ENCODE data around the gene SPTBN5. TPM values are rescaled to one million over a fixed set of nuclear protein-coding genes. Genes with fewer than 3 reads are reported as not detected.

The SPTBN5 gene
- total and polyA plus RNA-seq, 2 donors (not counting 1 experiment from before 2014, with no cell fraction given), result 0.55 to 1.4 TPM

DNA sequence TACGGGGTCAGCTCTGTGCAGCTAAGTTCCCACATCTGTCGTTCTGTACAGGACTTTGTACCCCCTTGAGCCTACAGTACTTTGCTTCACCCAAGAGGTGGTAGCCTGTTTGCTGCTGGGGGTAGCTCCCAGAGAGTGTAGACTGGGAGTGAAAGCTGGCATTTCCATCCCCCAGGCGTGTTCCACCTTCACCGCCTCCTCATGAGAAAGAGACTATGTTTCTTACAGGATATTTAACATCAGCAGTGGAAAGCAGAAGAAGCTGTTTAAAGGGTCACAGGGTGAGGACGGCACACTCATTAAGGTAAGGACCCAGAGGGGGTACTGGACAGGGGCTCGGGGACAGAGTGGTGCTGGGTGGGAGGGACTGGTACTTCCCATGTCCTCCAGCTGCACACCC, 76.1 kb downstream of the SPTBN5 start:
- no peak for DNase-seq
- Histone ChIP-seq H4K20me1 (ENCODE audit: control insufficient read depth, insufficient read depth, low read length, poor library complexity, severe bottlenecking) (no peaks in the 10 kb centered on the region), H3K36me3 (replicated peaks in 1 of 2; ENCODE audit: control extremely low read depth in 1 of 2, control insufficient read depth in 1 of 2, extremely low read depth in 1 of 2, insufficient read depth in 2 of 2, low read length in 1 of 2) (peaks cover 0 to 53% of the 10 kb centered on the region in 2 experiments), H3K27me3 (replicated peaks in 1 of 4; ENCODE audit: control extremely low read depth in 1 of 4, control insufficient read depth in 3 of 4, insufficient read depth in 4 of 4, low read length in 3 of 4) (no peaks in the 10 kb centered on the region), H3K79me2 (ENCODE audit: control insufficient read depth, insufficient read depth, low read length) (no peaks in the 10 kb centered on the region), H3K4me3 (ENCODE audit: control extremely low read depth in 1 of 5, extremely low read depth in 1 of 5, insufficient read depth in 1 of 5, low read depth in 2 of 5, low read length in 4 of 5) (no peak overlapping the region), H3K4me1 (ENCODE audit: control insufficient read depth in 2 of 2, insufficient read depth in 2 of 2, low read length in 2 of 2) (no peaks in the 10 kb centered on the region), H3K27ac (ENCODE audit: low read length in 2 of 2) (no peak overlapping the region), H3K9ac (ENCODE audit: low read length) (no peak overlapping the region), H2AFZ (ENCODE audit: insufficient read depth, low read depth, low read length, poor library complexity, severe bottlenecking) (no peak overlapping the region), H3K4me2 (replicated peaks; ENCODE audit: low read depth, low read length, poor library complexity, severe bottlenecking) (no peak overlapping the region), H3K9me3 (ENCODE audit: control extremely low read depth in 1 of 3, control insufficient read depth in 2 of 3, insufficient read depth in 1 of 3, low read length in 2 of 3) (no peaks in the 10 kb centered on the region)
- POLR2A ChIA-PET, result no interaction called here
- H3K4me1 Mint-ChIP-seq, result no peaks in the 10 kb centered on the region
- intact Hi-C loops (cut with micrococcal nuclease), result no loop called here
- no peaks in the 10 kb centered on the region for H3K9me3 Mint-ChIP-seq (ENCODE audit: insufficient read depth)
- WGBS (ENCODE audit: insufficient coverage), result no CpG with 5 or more reads among the region's 6 CpGs
- no peak for TF ChIP-seq EZH2 (IDR thresholded peaks at IDR 0.05; ENCODE audit: borderline replicate concordance, insufficient read depth, low read depth, low read length, poor library complexity, severe bottlenecking)
- no peak for TF ChIP-seq CTCF (IDR thresholded peaks at IDR 0.05)
- H3K27me3 Mint-ChIP-seq, result no peaks in the 10 kb centered on the region
- no peak for ATAC-seq (ENCODE audit: low read depth)
- no peak overlapping the region for H3K4me3 Mint-ChIP-seq
- no peak overlapping the region for H3K27ac Mint-ChIP-seq
- CTCF ChIA-PET, result interaction anchor here (1.0 to 7.1 kb wide), 3 partner anchors 9 to 87 kb away, joined by 3 to 38 read pairs (median 4); partner anchors contain the start of gene MAPKBP1

GRCh38 chr15:41817327-41817726, 76.5 kb downstream of the SPTBN5 start:
- CTCF ChIA-PET, result interaction anchor here (7.1 kb wide), 1 partner anchor 44 kb away, joined by 38 read pairs; the partner anchor contains the start of gene MAPKBP1
- H3K36me3 ChIP-seq (replicated peaks in 1 of 2; ENCODE audit: control extremely low read depth in 1 of 2, control insufficient read depth in 1 of 2, extremely low read depth in 1 of 2, insufficient read depth in 2 of 2, low read length in 1 of 2), result peaks cover 0 to 57% of the 10 kb centered on the region in 2 experiments

More at GRCh38 chr15:41817327-41817726, 76.5 kb downstream of the SPTBN5 start:
- POLR2A ChIA-PET, result no interaction called here
- H3K27ac Mint-ChIP-seq, result no peak overlapping the region
- H4K20me1 ChIP-seq (ENCODE audit: control insufficient read depth, insufficient read depth, low read length, poor library complexity, severe bottlenecking), result no peaks in the 10 kb centered on the region
- no peaks in the 10 kb centered on the region for H3K79me2 ChIP-seq (ENCODE audit: control insufficient read depth, insufficient read depth, low read length)
- H3K9me3 Mint-ChIP-seq (ENCODE audit: insufficient read depth), result no peaks in the 10 kb centered on the region
- no peak overlapping the region for H3K27ac ChIP-seq (ENCODE audit: low read length in 2 of 2)
- no peaks in the 10 kb centered on the region for H3K4me1 ChIP-seq (ENCODE audit: control insufficient read depth in 2 of 2, insufficient read depth in 2 of 2, low read length in 2 of 2)
- intact Hi-C loops (cut with micrococcal nuclease), result no loop called here
- no peak overlapping the region for H3K4me3 ChIP-seq (ENCODE audit: control extremely low read depth in 1 of 5, extremely low read depth in 1 of 5, insufficient read depth in 1 of 5, low read depth in 2 of 5, low read length in 4 of 5)
- TF ChIP-seq EZH2 (IDR thresholded peaks at IDR 0.05; ENCODE audit: borderline replicate concordance, insufficient read depth, low read depth, low read length, poor library complexity, severe bottlenecking) (no peak), CTCF (IDR thresholded peaks at IDR 0.05) (no peak)
- no peaks in the 10 kb centered on the region for H3K4me1 Mint-ChIP-seq
- 97% methylated on average over 14 of the region's 14 CpGs for WGBS (ENCODE audit: insufficient coverage)
- no peak overlapping the region for H2AFZ ChIP-seq (ENCODE audit: insufficient read depth, low read depth, low read length, poor library complexity, severe bottlenecking)
- ATAC-seq (ENCODE audit: low read depth), result no peak
- no peaks in the 10 kb centered on the region for H3K27me3 Mint-ChIP-seq
- H3K4me2 ChIP-seq (replicated peaks; ENCODE audit: low read depth, low read length, poor library complexity, severe bottlenecking), result no peak overlapping the region
- H3K9ac ChIP-seq (ENCODE audit: low read length), result no peak overlapping the region
- no peaks in the 10 kb centered on the region for H3K27me3 ChIP-seq (replicated peaks in 1 of 4; ENCODE audit: control extremely low read depth in 1 of 4, control insufficient read depth in 3 of 4, insufficient read depth in 4 of 4, low read length in 3 of 4)
- H3K4me3 Mint-ChIP-seq, result no peak overlapping the region
- DNase-seq, result no peak
- no peaks in the 10 kb centered on the region for H3K9me3 ChIP-seq (ENCODE audit: control extremely low read depth in 1 of 3, control insufficient read depth in 2 of 3, insufficient read depth in 1 of 3, low read length in 2 of 3)

Measured in B cell (primary cell).